ENCODE results near the gene CD74. TPM values are rescaled to one million over a fixed set of nuclear protein-coding genes. Genes with fewer than 3 reads are reported as not detected.

The CD74 gene
- total and polyA plus RNA-seq, 2 of the 8 experiments (the other 6 are each of a cell fraction or from before 2014, with no cell fraction given) = 45.9 to 61.0 TPM

GRCh38 chr5:150412319-150413175 is at the start of gene CD74 (continued):
- TF ChIP-seq, protein P1, sequence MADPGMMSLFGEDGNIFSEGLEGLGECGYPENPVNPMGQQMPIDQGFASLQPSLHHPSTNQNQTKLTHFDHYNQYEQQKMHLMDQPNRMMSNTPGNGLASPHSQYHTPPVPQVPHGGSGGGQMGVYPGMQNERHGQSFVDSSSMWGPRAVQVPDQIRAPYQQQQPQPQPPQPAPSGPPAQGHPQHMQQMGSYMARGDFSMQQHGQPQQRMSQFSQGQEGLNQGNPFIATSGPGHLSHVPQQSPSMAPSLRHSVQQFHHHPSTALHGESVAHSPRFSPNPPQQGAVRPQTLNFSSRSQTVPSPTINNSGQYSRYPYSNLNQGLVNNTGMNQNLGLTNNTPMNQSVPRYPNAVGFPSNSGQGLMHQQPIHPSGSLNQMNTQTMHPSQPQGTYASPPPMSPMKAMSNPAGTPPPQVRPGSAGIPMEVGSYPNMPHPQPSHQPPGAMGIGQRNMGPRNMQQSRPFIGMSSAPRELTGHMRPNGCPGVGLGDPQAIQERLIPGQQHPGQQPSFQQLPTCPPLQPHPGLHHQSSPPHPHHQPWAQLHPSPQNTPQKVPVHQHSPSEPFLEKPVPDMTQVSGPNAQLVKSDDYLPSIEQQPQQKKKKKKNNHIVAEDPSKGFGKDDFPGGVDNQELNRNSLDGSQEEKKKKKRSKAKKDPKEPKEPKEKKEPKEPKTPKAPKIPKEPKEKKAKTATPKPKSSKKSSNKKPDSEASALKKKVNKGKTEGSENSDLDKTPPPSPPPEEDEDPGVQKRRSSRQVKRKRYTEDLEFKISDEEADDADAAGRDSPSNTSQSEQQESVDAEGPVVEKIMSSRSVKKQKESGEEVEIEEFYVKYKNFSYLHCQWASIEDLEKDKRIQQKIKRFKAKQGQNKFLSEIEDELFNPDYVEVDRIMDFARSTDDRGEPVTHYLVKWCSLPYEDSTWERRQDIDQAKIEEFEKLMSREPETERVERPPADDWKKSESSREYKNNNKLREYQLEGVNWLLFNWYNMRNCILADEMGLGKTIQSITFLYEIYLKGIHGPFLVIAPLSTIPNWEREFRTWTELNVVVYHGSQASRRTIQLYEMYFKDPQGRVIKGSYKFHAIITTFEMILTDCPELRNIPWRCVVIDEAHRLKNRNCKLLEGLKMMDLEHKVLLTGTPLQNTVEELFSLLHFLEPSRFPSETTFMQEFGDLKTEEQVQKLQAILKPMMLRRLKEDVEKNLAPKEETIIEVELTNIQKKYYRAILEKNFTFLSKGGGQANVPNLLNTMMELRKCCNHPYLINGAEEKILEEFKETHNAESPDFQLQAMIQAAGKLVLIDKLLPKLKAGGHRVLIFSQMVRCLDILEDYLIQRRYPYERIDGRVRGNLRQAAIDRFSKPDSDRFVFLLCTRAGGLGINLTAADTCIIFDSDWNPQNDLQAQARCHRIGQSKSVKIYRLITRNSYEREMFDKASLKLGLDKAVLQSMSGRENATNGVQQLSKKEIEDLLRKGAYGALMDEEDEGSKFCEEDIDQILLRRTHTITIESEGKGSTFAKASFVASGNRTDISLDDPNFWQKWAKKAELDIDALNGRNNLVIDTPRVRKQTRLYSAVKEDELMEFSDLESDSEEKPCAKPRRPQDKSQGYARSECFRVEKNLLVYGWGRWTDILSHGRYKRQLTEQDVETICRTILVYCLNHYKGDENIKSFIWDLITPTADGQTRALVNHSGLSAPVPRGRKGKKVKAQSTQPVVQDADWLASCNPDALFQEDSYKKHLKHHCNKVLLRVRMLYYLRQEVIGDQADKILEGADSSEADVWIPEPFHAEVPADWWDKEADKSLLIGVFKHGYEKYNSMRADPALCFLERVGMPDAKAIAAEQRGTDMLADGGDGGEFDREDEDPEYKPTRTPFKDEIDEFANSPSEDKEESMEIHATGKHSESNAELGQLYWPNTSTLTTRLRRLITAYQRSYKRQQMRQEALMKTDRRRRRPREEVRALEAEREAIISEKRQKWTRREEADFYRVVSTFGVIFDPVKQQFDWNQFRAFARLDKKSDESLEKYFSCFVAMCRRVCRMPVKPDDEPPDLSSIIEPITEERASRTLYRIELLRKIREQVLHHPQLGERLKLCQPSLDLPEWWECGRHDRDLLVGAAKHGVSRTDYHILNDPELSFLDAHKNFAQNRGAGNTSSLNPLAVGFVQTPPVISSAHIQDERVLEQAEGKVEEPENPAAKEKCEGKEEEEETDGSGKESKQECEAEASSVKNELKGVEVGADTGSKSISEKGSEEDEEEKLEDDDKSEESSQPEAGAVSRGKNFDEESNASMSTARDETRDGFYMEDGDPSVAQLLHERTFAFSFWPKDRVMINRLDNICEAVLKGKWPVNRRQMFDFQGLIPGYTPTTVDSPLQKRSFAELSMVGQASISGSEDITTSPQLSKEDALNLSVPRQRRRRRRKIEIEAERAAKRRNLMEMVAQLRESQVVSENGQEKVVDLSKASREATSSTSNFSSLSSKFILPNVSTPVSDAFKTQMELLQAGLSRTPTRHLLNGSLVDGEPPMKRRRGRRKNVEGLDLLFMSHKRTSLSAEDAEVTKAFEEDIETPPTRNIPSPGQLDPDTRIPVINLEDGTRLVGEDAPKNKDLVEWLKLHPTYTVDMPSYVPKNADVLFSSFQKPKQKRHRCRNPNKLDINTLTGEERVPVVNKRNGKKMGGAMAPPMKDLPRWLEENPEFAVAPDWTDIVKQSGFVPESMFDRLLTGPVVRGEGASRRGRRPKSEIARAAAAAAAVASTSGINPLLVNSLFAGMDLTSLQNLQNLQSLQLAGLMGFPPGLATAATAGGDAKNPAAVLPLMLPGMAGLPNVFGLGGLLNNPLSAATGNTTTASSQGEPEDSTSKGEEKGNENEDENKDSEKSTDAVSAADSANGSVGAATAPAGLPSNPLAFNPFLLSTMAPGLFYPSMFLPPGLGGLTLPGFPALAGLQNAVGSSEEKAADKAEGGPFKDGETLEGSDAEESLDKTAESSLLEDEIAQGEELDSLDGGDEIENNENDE (IDR thresholded peaks at IDR 0.05; ENCODE audit: insufficient replicate concordance, low read length) = no peak
- TF ChIP-seq RFX5 (IDR thresholded peaks at IDR 0.05; ENCODE audit: borderline replicate concordance, low read depth, low read length) = peak; percentile 97
- no peak for TF ChIP-seq TEAD4 (IDR thresholded peaks at IDR 0.05; ENCODE audit: low read depth, low read length)
- TF ChIP-seq RAD21 (IDR thresholded peaks at IDR 0.05 in 1 of 2, conservative IDR thresholded peaks at IDR 0.05 in 1 of 2; ENCODE audit: low read depth in 2 of 2, low read length in 2 of 2) = peak in 1 of 2 experiments; percentile 21; a peak in 1 of 4 replicates
- TF ChIP-seq SP2 (IDR thresholded peaks at IDR 0.05; ENCODE audit: low read length) = no peak
- TF ChIP-seq RXRA (IDR thresholded peaks at IDR 0.05; ENCODE audit: insufficient read depth, low read depth, low read length) = no peak
- TF ChIP-seq GTF2F1 (IDR thresholded peaks at IDR 0.05; ENCODE audit: borderline replicate concordance, low read depth, low read length) = no peak
- TF ChIP-seq TAF1 (IDR thresholded peaks at IDR 0.05; ENCODE audit: low read depth, low read length) = no peak
